Suppressor macrophage treated with lipopolysaccharide for 4 hours (primary cell): ENCODE data around the gene PHF2.

ENCODE experiments used
- DNase-seq: peaks from one replicate; pipeline ENCODE4 v3.0.0-alpha.2; 2020

The PHF2 gene

DNA sequence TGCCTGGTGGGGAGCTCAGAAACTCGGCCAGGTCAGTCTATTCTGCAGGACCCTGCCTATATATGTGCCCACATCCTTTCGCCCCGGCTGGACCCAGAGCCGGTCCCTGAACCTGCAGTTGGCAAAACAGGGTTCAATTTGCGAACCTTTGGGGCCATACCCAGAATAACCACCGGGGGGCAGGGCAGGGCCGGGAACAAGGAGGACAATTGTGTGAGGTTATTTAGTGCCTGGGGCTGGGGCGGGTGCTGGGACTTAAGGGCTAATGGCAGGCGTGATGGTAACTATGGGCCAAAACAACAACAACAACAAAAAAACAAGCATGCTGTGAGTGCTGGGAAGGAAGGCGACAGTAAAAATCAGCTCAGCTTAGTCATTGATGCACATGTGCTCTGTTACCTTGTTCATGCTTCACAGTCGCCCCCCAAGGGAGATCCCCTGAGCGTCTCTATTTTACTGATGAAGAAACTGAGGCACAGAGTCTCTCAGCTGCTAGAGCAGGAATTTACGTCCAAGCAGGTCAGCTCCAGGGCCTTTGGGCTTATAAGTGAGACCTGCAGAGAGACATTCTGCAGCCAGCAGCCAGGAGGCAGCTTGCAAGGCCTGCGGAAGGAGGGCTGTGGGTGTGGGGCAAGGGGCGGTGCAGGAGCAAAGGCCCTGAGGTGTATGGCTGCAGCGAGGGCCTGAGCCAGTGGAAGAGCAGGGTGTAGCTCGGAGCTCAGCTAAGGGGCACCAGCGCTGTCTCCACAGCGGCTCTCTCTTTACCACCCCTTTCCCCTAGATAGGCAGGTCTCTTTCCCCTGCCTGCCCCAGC is 106.0 kb downstream of the PHF2 start:
- peak; percentile 63 for DNase-seq

DNA sequence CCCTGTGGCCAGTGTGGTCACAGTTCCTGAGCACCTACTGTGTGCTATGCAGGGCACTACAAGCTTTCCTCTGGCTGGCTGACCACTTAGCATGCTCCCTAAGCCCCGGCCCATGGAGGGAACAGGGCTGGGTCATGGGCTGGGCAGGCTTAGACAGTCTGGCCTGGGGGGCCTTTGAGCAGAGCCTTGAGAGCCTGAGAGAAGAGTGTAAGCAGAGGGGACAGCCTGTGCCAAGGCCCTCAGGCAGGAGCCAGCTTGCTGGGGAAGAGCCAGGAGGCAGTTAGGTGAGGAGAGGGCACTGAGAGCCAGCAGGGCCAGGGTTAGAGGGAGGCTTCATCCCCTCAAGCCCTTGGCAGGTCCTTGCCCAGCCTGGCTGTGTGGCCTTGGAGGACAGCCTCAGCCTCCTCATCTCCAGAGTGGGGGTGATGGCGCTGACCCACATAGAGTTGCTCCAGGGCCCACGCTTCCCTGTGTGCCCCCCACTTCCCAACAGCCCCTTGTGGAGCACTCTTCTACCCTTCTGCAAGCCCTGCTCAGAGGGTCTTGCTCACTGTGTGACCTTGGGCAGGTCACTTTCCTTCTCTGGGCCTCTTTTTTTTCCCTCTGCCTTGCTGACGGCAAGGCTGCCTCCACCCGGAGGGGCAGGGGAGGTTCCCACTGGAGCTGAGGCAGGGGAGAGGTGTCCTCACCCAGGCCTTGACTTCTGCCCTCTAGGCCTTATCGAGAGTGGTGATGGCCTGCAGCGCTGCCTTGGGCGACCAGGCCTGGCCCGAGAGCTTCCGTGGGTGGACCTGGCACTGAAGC is 107.1 kb downstream of the PHF2 start:
- DNase-seq: no peak

DNA sequence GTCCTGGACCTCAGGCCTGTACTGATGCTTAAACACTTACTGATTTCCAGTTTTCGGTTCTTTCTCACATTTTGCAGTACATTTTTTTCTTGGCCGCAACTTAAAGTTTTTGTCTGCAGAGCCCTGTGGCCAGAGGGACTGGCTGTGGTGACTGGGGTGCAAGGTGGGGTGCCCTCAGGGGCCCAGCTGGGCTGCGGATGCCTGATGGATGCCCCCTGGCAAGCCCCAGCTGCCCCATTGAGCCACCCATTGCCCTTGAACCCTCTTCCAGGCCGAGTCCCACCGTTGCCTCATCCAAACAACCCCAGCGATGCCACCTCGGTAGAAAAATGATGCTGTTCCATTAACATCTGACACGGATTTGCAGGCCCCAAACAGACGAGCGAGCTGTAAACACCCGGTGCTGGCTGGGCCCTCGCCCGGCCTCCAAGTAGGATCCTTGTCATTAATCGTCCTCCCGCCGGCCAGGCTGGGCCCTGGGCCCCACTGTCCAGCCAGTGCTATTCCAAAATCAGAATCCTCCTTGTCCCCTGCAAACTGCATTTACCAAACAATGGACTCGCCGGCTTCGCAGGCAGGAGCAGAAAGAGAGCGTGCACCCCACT is 107.9 kb downstream of the PHF2 start:
- no peak for DNase-seq

DNA sequence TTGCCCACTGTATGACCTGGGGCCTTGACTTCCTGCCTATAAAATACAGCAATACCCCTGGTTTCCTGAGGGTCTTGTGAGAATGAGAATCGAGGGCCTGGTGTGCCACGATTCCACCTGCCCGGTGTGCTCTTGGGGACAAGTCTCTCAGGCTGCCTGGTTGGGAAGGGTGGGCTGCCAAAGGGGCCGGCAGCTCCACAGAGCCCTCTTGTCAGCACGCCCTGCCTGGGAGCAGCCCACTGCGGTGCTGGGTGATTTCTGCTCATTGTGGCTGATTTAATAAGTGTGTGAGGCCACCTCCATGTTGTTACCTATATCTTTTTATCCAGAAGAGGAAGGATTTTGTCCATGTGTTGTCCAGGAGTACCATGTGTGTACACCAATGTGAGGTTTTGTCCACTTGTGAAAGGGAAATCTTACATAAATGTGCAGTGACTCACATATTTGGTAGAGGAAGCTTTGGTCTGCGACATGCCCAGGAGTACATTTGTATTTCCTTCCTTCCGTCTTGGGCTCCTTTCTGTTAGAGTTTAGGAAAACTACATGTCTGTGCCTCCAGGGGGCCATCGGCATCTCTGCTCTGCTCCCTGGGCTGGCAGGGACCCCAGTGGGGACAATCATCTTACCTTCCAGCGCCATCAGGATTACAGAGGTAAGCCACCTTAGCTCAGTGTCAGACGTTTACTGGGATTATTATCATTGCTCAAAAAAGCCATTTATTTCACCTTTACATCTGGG is 108.6 kb downstream of the PHF2 start:
- peak; percentile 2 for DNase-seq

DNA sequence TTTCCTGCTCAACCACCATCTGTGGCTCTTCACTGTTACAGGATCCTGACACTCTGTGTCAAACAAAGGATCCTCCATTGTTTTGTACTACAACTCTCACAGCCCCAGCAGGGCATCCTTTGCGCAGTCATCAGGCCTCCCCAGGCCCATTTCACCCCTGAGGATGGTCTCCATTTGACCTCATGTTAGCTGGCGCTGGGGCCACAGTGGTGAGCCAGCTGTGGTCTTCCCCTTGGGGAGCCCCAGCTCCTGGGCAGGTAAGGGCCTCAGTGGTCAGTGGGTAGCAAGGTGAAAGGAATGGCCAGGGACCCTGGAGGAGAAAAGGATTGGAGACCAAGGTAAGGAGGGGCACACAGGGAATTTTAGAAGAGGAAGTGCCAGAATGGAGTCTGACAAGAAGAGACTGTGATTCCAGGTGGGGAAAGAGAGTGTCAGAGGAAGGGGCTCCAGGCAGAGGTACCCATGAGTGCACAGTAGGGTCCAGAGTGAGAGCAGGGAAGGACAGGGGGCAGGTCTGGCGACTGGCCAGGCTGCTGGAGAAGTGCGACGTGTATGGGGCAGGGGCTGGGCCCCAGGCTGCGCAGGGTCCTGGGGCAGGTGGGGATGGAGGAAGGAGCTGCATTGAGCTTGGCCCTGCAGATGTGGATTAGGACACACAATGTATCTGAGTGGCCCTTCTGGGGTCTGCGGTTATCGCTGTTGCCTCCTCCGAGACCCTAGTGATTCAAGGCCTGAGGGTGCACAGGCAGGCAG is 109.9 kb downstream of the PHF2 start:
- DNase-seq: no peak

DNA sequence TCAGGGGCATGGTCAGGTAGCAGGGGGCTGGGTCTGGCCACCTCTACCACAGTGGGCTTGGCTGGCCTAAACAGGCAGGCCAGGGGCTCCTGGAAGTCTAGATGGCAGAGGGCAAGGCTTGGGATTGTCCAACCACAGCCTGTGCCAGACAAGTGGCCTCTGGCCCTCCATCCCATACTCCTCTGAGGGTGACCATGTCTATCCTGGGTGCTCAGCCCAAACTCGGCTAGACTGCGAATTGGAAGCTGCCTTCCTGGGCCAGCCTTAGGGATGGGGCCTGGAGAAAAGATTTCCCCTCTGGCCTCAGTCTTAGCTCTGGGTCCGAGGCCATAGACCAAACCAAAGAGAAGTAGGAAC is 110.5 kb downstream of the PHF2 start:
- DNase-seq: no peak

DNA sequence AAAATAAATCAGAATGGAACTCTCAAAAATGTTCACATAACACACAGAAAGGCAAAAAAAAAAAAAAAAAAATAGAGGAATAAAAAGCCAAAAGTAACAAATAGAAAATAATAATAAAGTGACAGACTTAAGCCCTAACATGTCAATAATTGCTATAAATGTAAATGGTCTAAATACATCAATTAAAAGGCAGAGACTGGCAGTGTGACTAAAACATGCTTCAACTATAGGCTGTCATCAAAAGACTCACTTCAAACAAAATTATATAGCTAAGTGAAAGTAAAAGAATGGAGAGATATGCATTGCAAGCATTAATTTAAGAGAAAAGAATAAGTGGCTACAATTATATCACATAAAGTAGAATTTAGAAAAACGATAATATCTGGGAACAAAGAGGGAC is 114.2 kb downstream of the PHF2 start:
- no peak for DNase-seq

DNA sequence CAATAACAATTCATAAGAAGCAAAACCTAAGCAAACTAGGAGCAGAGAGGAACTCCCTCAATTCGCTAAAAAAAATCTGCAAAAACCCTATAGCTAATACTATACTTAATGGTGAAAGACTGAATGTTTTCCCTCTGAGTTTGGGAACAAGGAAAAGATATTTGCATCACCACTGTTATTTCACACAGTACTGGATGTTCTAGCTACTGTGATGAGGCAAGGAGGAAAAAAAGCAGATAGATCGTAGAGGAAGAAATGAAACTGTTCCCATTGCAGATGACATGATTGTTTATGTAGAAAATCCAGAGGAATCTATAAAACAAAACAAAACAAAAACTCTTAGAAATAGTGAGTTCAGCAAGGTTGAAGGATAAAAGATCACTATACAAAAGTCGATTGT is 116.7 kb downstream of the PHF2 start:
- DNase-seq: no peak

DNA sequence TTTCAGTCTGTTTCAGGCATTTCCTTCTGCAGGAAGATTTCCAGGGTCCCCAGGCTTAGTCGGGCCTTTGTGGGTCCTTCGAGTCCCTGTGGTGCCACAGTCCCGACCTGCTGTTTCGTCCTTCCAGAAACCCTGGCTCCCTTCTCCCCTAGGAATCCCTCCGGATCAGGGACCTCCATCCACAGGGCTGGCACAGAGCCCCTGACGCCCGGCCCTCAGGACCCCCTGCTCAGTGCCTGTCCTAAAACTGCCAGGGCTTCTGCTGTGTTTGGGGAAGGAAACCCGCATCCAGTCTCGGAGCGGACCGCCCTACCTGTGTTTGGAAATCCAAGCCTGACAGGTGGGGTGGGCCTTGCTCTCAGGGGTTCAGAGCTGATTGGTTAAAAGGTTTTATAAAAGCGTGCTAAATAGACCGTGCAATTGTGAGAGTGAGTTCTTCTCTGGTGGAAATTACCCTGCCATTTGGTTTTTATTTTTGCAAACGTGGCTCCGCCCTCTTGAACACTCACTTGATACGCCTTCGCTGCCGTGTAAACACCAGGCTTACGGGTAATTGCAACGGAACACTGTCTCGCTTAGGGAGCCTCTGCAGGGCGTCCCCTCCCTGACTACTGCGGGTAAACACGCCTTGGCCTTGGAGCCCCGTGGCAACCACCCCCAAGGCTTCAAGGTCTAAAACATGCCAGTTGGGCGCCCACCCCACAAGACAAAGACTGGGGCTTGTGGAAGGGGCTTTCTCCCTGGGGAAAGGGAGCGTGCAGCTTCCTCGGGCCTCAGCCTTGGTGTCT is 121.2 kb downstream of the PHF2 start:
- no peak for DNase-seq

DNA sequence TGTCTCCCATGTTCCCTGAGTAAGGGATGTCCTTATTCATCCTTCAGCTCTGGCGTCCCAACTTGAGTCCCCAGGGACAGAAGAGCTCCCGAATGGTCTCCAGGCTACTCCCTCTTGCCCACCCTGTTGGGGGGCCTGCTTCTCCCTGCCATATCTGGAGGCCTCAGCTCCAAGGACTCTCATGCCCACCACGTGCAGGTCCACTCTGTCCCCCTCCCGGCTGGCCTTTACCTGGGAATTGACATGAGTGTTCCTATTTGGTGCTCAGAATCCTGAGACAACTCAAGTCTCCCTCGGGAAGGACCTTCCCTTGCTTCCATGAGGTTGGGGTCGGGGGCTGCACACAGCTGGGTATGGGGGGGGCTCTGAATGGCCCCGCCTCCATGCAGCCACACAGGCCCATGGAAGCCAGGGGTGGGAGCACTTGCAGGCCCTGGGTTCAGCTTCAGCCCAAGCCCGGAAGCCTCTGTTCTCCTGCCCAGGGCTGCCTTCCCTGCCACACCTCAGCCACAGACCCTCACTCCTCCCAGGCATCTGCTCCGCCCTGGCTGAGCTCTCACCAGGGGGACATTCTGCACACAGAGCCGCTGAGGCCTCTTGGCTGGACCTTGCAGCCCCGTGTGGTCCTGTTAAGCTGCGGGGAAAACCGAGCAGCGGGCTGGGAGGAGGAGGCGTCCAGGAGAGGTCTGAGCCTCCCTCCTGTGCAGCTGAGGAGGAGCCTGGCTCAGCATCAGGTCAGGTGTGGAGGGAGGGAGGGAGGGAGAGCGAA is 121.9 kb downstream of the PHF2 start:
- no peak for DNase-seq

DNA sequence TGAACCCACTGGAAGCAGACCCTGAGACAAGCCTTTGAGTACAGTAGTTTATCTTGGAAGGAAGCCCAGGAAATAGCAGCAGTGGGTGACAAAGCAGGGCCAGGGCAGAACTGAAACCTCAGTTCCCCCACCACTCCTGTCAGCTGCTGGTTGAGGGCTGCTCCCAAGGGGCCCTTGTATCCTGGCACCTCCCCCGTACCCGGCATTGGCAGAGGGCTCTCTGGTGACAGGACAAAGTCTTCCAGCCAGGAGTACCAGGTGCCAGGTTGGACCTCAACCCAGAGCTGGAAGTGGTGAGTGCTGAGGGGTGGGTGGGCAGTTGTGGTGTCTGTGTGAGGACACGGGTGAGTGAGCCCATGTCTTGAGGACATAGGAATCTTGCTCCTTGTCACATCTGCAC is 123.3 kb downstream of the PHF2 start:
- DNase-seq: no peak

DNA sequence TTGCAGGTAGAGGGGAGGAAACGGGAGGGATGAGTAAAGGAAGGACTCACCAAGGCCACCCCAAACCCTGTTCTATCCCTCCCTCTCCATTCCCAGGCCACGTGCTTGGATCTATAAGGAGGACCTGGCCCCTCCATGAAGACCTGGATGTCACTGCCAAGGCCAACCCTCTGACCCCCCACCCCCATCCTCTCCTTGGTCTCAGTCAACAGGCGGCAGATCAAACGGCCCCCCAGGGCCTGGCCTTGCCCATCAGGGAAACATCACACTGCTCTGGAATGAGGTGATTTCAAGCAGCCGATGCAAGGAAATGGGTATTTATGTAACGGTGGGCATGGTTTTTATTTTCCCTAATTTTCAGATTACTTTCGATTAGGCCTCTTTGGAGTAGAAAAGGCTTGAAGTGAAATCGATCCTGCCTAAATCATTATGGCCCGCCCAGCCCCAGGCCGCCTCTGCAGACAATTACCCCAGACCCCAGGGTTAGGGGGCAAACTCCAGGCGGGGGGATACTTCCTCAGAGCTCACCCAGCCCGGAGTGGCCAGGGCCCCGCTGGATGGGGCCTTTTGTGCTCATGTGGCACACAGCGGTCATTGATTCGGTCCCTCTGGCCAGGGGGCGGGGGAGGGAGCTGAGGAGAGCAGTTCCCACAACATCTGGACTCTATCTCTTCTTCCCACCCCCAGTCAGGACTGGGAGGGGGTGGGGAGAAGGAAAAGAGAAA is 125.3 kb downstream of the PHF2 start:
- DNase-seq: no peak

DNA sequence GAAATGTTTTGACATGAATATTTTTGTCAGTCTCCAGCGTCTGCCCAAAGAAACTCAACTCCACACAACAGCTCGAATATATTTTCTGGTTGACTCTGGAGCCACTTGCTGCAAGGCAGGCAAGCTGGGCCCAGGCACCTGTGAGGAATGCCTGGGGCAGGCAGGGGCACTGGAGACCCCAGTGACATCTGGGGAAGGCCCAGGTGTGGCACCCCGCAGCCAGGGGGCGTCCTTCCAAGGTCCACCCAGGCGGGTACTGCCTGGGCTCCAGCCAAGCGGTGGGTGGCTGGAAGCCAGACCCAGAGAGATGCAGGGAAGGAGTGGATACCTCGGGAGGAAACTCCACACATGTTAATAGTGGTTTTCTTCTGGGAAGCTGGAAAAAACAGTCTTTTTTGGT is 125.9 kb downstream of the PHF2 start:
- DNase-seq: no peak

DNA sequence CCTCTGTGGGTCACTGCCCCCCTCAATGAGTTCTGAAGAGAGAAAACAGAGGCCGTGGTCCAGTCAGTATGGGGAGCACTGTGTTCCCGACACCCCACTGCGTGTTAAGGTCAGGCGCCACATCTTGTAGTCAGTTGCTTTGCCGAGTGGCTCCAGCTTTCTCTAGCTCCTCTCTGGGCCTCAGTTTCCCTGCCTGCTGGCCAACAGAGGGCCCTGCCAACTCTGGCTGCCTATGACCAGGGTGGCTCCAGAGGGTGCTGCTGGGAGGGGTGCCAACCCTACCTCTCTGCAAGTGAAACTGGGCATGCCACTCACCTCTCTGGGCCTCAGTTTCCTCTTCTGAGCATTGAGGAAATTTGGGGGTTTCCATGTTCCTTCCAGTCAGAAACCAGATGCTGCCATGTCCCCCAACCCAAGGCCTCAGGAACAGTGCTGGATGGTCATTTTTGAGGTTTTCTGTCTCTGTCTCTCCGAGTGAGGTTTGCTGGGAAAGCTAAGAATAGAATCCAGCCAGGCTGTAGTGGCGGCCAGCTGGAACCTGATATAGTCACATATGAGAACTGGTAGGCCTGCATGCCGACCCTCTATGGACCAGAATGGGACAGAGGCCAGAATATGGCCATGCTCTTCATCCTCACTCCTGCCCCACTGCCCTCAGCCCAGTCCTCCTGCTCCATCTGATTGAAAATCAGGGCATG is 132.1 kb downstream of the PHF2 start:
- DNase-seq: no peak

DNA sequence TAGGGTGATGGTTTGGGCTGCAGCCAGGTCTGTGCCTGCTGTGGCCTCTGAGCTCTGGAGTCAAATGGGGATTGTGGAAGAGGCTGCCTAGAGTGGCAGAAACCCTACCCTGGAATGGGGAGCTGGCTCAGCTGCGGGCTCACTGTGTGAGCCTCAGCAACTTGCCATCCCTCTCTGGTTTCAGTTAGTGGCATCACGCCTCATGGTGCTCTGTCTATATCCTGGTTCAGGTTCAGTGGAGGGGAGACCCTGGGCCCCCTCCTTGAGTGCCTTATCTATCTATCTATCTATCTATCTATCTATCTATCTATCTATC is 132.6 kb downstream of the PHF2 start:
- DNase-seq: no peak

DNA sequence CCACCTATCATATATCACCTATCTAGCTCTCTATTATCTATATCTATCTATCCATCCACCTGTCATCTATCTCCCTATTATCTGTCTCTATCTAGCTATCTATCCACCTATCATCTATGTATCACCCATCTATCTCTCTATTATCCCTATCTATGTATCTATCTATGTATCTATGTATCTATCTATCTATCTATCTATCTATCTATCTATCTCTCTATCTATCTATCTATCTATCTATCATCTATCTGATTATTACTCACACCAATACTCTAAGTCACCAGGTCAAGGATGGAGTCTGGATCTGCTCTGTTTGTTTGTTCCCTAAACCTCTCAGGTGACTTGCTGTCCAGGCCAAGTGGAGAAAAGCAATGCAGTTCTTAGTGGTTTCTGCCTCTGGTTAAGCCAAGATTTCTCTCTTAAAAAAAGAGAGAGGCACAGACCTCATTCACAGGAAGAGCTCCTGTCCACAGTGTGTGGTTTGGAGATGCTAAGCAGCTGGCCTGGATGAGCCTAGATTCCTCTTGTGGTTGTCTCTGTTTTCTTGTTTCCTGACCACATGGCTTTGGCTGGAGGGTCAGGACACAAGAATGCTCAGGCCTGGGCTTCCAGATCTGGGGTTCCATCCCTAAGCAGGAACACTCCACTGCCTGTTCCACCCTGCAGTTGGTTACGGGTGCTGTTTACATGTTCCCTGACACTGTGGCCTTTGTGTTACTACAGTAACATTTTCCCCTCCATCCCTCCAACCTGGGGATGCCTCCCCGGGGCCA is 133.4 kb downstream of the PHF2 start:
- no peak for DNase-seq

DNA sequence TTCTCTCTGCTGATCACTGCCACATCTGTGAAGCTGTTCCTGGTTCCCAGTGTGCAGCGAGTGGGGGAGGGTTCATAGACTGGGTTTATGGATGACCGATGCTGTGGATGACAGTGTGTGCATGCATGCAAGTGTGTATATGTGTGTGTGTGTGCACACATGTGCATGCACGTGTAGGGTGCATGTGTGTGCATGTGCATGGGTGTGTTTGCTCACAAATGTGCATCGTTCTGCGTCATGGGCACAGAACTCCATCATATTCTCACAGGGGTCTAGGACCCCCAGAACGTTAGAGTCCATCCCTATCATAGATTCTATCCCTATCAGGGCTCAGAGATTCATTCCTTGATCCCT is 134.0 kb downstream of the PHF2 start:
- DNase-seq: no peak

DNA sequence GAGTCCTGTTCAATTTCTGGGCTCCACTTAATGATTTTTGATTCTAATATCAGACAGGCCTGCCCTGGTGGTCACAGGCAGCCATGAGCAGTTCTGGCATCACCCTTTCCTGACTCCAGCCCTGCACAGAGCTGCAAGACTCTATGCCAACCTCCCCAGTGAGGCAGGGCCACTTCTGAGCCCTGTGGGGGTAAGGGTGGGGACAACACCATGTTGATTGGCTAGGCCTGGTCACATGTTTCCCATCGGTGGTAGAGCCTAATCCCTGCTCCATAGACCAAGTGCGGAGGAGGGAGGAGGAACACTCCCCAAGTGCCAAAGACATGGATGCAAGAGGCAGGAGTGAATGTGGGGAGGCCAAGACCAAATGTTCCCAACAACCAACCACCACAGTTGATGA is 134.6 kb downstream of the PHF2 start:
- no peak for DNase-seq

DNA sequence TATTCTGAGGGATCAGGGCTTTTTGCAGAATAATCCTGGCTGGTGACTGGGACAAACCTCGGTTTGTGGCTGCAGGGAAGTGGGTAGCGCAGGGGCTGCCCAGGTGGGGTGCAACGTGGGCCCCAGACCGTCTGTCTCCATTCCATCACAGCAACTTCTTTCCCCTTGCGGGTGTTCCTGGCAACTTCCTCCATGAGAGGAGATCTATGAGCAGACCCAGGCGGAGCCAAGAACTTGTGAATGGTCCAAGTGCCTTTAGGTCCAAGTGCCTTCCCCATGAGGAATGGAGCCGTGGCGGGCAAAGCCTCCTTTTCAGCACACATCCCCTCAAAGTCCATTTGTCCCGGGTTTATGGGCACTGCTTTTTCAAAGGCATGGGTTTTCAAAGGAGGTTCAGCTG is 136.5 kb downstream of the PHF2 start:
- DNase-seq: no peak
